Uterus (tissue), 2 donors: ENCODE data around the gene SEPTIN8.

Experiments
- POLR2A ChIP-seq, 2 donors: fragments of 450-650 bp; IDR thresholded peaks; one replicate each; pipeline ENCODE4 v1.6.1; 2016; ENCODE audit warnings: antibody characterized with exemption in 2 of 2, mild to moderate bottlenecking in 1 of 2, moderate library complexity in 1 of 2
- TF ChIP-seq, protein P1 (sequence below), 4 experiments: fragments of 200-600 bp in 2 of 4; fragments of 450-650 bp in 2 of 4; sonication (generic) in 2 of 4; IDR thresholded peaks; one replicate each; pipeline ENCODE4 v1.5.1; 2016 to 2019; ENCODE audit warnings: antibody characterized with exemption in 4 of 4, mild to moderate bottlenecking in 2 of 4, moderate library complexity in 1 of 4

DNA sequence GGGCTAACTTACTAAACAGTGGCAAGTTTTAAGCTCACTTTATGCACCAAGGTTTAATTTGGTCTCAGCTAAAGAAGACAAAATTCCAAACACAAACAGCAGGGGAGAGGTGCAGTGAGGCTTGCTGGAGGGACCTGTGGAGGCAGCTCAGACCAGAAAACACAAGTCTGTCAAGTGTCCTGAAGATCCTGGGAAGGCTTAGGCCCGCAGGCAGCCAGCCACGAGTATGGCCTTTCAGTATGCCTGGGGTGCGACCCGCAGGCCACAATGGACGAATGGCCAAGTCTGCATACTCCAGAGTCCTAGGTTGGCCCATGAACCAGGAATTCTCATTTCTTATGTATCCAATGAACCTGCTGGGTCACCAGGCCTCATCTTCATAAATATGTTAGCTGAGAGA is 20.5 kb downstream of the SEPTIN8 start:
- TF ChIP-seq, protein P1, sequence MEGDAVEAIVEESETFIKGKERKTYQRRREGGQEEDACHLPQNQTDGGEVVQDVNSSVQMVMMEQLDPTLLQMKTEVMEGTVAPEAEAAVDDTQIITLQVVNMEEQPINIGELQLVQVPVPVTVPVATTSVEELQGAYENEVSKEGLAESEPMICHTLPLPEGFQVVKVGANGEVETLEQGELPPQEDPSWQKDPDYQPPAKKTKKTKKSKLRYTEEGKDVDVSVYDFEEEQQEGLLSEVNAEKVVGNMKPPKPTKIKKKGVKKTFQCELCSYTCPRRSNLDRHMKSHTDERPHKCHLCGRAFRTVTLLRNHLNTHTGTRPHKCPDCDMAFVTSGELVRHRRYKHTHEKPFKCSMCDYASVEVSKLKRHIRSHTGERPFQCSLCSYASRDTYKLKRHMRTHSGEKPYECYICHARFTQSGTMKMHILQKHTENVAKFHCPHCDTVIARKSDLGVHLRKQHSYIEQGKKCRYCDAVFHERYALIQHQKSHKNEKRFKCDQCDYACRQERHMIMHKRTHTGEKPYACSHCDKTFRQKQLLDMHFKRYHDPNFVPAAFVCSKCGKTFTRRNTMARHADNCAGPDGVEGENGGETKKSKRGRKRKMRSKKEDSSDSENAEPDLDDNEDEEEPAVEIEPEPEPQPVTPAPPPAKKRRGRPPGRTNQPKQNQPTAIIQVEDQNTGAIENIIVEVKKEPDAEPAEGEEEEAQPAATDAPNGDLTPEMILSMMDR (IDR thresholded peaks at IDR 0.05), result no peak
- TF ChIP-seq POLR2A (IDR thresholded peaks at IDR 0.05), result no peak
